Stimulated activated CD4-positive, alpha-beta T cell treated with anti-CD3 and anti-CD28 coated beads, Interleukin-2, amount 100 ng/mL, for 4 hours (primary cell): ENCODE data around the gene HOXD13.

ENCODE experiments used
- DNase-seq: peaks from one replicate; pipeline ENCODE4 v3.0.0-alpha.2; 2020; ENCODE audit warnings: low read depth

Gene HOXD13

GRCh38 chr2:176132205-176133171 is 40.0 kb downstream of the HOXD13 start:
- DNase-seq, result no peak

GRCh38 chr2:176133389-176133788 is 40.9 kb downstream of the HOXD13 start:
- DNase-seq, result no peak

DNA sequence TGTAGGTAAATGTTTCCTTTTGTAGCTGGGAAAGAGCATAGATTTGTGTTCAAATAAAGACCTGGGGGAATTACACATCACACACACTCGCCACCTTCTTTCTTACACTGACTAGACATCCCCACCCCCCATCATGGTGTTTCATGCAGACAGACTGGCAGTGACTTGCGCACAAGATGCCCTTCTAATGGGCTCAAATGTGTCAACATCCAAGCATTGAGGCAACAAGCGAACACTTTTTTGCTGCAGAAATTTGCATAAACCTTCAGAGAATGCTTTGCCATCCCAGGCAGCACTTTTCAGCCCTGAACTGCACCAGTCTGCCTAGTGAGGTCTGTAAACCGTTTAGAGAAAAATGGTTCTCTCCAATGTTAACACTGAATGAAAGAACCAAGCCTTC is 41.5 kb downstream of the HOXD13 start:
- DNase-seq, result no peak

GRCh38 chr2:176135035-176135440 is 42.5 kb downstream of the HOXD13 start:
- no peak for DNase-seq

DNA sequence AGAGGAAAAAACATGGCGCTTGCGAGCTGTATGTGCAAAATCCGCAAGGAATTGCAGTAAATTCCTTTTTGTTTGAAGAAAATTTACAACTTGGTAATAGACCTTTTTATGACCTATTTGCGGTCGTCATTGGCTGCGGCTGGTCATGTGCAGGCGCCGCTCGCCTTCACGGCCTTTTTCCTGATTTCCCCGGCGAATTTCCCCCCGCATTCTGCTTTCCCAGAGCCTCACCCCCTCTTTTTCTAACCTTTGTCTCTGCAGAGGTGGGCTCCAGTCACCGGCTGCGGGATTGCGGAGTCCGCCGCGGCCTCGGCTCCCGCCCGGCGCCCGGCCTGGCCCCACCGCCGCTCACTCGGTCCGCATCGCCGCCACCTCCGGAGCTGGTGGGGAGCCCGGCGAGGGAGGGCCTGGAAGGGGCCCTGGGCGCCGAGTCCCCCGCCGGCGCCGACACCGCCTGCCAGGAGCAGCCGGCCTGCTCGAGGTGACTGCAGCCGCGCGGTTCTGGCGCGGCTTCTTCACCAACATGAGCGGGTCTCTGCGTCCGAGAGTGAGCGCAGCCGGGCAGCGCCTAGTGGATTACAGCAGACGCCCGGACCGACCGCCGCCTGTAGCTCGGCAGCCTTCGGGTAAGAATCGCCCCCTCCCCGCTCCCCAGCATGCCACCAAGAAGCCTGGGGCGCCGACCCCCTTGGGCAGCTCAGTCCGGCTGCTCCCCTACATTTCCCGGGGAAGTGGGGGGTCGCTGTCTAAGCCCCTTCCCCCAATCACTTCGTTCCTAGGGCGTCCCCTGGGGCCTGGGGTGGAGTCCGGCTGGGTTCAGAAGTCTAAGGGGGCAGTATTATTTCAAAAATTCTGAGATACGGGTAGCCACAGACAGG is 44.1 kb downstream of the HOXD13 start:
- DNase-seq, result no peak

DNA sequence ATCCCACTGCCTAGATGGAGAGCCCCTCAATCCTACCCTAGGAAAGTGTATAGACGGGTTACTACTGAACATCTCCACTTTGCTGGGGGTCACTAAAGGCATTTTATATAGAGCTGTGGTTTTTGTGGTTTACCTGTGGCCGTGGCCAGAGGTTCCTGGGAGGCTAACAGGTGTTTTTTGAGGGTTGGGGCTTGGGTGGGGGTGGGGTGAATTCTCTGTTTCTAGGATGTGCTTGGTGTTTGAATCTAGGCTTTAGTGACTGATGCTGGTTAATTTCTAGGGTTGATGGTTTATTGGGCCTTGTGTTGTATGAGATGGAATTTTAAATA is 44.7 kb downstream of the HOXD13 start:
- no peak for DNase-seq

DNA sequence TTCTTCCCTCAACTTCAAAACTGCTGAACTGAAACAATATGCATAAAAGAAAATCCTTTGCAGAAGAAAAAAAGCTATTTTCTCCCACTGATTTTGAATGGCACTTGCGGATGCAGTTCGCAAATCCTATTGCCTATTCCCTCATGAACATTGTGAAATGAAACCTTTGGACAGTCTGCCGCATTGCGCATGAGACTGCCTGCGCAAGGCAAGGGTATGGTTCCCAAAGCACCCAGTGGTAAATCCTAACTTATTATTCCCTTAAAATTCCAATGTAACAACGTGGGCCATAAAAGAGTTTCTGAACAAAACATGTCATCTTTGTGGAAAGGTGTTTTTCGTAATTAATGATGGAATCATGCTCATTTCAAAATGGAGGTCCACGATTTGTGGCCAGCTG is 45.4 kb downstream of the HOXD13 start:
- no peak for DNase-seq

GRCh38 chr2:176138526-176138922 is 46.0 kb downstream of the HOXD13 start:
- no peak for DNase-seq

DNA sequence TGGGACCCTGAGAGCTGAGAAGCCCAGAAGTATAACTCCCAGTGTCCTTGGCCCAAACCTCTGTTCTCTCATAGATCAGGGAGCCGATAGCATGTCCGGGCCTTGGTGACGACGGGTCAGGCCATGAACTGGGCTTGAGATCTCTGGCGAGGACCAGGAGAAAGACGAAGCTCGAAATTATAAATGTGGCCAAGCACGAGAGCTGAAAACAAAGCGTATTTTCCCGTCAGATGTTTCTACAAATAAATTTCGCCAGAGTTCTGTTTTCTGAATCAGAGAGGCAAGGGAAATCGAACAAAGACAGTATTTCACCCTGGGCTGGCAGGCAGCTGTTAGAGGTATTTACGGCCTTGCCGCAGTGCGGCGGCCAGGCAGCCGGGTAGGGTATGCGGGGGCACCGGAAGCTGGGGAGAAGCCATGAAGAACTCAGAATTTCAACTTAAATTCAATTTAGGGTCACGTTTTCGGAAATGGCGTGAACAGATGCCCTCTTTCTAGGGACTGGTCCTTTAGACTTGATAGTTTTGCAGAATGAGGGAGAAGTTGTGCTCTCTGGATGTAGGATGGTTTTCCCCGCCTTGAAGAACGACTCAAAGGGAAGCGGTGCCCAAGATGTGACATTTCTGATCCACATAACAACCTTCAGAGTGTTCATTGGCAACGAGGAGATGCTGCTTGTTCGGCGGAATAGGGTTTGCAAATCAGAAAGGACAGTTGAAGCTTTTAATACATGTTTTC is 46.6 kb downstream of the HOXD13 start:
- DNase-seq, result no peak

GRCh38 chr2:176139661-176140512 is 47.4 kb downstream of the HOXD13 start:
- DNase-seq, result no peak

DNA sequence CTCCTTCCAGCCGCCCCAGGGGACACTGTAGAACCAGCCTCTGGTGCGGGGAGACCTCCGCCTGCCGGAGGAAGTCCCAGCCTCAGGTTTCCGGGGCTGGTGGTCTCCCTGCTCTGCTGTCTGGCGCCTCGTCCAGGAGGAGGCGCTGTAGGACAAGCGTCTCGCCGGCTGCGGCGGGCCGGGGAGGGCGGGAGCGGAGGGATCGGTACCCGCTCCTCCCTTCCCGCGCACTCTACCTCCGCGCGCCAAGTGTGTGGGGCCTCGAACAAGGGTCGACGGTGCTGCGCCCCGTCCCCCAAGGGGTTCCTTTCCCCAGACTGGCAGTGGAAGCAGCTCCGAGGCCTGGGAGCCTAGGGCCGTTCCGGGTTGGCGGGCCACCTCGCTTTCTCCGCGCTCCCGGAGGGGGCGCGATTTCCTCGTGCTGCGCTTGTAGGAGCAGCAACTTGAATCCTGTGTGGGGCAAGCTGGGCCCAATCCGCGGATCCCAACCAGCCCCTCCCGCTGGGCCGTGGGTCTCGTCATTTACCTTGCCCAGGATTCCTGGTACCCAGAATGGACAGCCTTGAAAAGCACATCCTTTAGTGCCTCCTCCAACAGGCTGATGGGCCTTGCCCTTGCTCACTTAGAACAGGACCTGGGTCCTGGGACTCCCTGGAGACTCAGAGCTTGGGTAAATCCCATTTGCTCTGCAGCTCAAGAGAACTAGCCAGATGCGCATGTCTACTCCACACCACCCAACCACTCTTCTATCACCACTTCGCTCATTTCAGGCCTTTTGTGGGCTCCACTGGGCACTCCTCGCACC is 48.2 kb downstream of the HOXD13 start:
- DNase-seq, result peak; percentile 44

DNA sequence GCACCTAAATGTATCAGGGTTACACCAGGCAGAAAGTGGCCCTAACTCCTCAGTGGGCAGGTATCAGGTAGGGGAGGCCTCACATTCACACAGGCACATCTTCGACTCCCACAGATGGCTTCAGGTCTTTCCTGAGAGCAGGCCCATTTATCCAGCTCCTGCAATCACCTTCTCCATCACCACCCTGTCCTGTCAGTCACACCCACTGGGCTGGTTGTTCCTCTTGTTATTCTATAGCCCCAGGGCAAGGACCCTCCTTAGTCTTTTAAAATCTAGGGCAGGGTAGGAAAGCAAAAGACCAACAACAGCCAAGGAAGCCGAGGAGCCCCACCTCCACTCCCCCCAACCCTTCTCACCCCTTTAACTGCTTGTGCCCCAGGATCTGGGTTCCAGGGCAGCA is 49.8 kb downstream of the HOXD13 start:
- no peak for DNase-seq
